C1 segment of cervical spinal cord (tissue), 14 donors: Measurements from ENCODE around the gene MYO1E.
"Not testable (repeated sequence)": the region's sequence is repeated elsewhere in the genome, so short reads cannot be mapped to it uniquely, and the experiment has no call there.

Source experiments
- DNase-seq, 14 donors: peaks; one replicate each; lab custom pipeline; 2025; lab: John Stamatoyannopoulos, UW

MYO1E gene

DNA sequence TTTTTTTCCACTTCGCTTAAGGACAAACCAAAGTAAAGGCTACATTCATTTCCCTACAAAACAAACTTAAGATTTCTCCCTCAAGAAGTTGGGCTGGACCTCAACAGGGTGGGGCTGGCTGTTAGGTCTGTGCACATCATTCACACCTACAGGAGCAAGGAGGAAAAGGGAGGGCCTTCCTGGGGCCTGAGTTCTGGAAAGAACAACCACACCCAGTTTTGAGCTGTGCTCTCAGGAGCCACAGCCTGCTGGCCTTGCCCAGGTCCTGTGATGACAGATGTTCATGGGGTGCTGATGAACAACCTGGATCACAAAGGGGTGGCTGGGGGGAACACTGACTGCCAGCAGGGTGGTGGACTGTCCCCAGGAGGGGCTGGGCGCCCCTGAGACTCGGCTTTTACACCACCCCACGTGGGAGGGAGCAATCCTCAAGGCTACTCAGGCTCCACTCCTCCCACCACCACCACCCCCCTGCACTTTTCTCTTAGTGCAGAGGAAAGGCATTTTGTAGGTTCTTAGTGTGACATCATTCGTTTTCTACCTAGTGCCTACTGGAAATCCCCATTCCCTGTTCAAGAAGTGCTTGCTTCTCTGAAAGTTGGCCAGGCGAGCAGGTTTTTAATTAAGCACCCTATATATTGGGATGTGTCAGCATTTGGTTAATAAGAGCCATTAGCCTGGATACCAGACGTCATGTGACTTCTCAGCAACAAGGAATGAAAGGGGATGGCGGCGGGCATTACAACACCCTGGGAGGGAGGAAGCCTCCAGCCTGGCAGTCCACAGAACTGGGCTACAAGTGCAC lies 232.0 kb downstream of the MYO1E start:
- DNase-seq: peak in 2 of 14 donors; percentile 14 to 40

- peak in 2 of 14 donors; percentile 12 to 13 for DNase-seq
Observed at GRCh38 chr15:59138243-59138642, 234.4 kb downstream of the MYO1E start.

DNA sequence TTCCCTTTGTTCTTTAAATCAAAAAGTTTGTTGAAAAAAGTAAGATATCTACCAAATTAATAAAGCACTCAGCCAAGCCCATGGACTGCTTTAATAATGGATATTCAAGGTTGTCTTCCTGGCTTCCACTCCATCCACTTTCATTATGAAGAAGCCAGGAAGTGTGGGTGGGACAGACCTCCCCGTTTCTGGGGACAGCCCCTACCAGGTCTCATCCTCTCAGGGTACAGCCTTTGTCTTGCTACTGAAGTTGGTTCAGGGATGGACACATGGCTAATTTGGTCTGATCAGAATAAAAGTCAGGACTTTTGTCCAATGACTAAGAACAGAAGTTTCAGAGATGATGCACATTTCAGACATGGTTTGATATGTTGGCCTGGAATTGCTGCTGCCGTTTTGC lies 235.1 kb downstream of the MYO1E start:
- DNase-seq: no peak

- DNase-seq: no peak
Observed at GRCh38 chr15:59133929-59134427, 238.7 kb downstream of the MYO1E start.

DNA sequence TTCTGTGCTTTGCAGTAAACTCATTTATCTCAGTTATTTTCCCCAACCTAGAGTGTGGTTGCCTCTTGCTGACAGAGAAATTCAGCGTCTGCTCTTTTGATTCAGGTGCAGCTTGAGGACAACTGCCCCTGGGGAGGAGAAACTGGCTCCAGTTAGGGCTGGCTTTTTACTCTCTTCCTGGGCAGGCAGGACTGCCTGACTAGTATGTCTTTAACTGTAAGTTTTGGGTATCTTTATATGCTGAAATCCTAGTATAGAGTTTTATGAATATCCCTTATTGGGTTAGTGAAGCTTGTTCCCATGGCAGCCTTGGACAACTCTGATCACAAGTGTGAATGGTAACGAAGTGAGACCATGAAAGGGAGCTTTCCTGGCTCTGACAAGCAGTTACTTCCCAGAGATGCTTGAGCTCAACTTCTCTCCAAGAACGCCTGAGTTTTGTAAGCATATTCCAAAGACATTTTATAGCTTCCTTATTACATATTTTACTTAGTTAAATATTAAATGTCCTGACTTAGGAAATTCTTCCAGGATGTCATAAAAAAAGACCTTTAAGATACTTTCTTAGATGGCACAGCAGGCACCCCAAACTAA lies 240.6 kb downstream of the MYO1E start:
- no peak for DNase-seq

DNA sequence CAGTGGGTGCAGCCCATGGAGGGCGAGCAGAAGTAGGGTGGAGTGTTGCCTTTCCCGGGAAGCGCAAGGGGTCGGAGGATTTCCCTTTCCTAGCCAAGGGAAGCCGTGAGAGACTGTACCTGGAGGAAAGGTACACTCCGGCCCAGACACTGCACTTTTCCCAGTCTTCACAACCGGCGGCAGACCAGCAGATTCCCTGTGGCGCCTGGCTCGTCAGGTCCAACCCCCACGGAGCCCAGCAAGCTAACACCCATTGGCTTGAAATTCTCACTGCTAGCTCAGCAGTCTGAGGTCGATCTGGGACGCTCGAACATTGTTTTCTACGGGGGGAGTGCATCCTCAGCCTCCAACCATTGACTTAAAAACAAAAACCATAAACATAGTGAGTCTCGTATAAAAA lies 241.2 kb downstream of the MYO1E start:
- no peak for DNase-seq

- DNase-seq: not testable (repeated sequence)
Observed at GRCh38 chr15:59127255-59127654, 245.4 kb downstream of the MYO1E start.

- not testable (repeated sequence) for DNase-seq
Observed at GRCh38 chr15:59125683-59126082, 247.0 kb downstream of the MYO1E start.

DNA sequence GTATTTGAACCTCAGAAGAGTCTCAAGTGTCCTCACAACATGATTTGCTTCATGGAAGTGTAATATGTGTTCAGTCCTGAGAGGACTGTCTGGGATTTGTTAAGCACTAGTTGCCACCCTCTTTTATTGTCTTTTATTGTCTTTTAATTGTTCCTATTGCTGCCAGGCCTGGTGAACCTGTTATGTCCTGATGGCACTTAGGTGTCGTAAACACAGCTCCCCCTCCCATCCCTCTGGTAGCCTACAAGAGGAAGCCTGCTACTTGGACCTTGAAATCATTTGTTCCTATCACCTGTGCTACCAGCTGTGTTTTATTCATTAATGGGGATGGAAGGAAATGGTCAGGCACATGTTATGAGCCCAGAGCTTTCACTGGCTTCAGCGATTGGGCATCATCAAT lies 248.4 kb downstream of the MYO1E start:
- no peak for DNase-seq

- DNase-seq: no peak
Observed at GRCh38 chr15:59120937-59121336, 251.7 kb downstream of the MYO1E start.

DNA sequence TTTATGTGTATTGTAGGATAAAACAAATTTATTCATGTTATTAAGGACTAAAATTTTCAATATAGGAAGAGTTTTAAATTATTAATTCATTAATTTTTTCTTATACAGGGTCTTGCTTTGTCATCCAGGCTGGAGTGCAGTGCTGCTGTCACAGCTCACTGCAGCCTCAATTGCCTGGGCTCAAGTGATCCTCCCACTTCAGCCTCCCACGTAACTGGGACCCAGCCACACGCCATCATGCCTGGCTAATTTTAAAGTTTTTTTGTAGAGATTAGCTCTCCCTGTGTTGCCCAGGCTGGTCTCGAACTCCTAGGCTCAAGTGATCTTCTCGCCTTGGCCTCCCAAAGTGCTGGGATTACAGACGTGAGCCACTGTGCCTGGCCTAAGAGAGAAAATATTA lies 253.0 kb downstream of the MYO1E start:
- no peak for DNase-seq

DNA sequence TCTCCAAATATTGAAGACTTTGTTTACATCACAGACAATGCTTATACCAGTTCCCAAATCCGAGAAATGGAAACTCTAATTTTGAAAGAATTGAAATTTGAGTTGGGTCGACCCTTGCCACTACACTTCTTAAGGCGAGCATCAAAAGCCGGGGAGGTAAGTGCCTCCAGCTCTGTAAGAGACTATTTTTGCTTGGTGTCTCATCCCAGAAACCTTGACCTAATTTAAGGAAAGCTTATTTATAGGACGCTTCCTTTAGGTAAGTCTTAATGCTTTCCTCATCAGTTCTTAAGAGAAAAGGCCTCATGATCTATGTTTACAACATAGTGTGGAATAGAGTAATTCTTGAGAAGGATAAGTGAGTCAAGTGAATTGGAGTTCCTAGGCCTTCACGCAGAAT lies 255.9 kb downstream of the MYO1E start:
- DNase-seq: no peak

DNA sequence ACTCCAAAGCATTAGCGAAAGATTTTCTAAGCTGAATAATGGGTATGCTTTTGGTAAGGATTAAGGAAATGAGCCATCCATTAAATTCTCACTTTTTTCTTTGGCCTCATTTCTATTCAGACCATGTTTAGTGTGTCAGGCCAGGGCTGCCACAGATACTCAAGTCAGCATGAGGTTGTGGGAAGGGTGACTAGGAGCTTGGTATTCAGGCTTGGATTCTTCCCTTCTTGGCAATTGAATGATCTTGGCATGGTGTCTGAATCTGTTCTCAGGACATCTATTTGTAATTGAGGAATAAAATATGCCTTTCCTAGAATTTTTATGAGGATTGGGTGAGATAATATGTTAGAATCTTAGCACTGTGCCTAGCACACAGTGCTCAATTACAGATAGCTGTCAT lies 256.5 kb downstream of the MYO1E start:
- DNase-seq: peak in 1 of 14 donors; percentile 13

GRCh38 chr15:59115047-59115446 lies 257.6 kb downstream of the MYO1E start:
- DNase-seq: no peak

GRCh38 chr15:59111251-59111650 lies 261.4 kb downstream of the MYO1E start:
- no peak for DNase-seq

- no peak for DNase-seq
Observed at GRCh38 chr15:59105854-59106253, 266.8 kb downstream of the MYO1E start.

DNA sequence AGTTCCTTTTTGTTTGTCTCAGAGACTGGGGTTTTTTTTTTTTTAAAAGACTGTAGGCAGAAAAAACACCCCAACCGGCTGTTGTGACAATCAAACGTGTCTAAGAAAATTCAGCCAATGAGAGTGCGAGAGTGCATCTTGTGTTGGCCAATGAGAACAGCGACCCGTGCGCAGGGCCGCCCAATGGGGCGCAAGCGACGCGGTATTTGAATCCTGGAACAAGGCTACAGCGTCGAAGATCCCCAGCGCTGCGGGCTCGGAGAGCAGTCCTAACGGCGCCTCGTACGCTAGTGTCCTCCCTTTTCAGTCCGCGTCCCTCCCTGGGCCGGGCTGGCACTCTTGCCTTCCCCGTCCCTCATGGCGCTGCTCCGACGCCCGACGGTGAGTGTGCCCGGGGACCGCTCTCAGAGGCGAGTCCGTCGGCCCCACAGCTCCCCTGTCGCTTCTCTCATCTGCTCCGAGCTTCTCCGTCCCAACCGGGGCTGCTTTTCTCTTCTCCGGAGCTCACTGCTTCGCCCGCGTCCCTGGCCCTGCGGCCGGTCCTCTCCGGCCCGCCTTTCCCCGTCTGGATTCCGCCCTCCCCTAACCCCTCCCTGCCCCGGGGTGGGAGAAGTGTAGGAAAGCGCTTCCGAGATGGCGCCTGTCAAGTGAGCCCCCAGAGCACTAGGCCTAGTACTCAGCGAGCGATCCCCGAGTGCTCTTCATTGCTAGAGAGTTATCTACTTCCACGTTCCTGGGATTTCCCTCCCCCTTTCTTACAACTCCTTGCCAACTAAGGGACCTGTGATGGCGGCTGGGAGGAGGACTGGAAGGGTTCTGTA lies 267.5 kb downstream of the MYO1E start, which contains the start of gene CCNB2:
CCNB2 (plus strand) TSS at position 235 of the 821 bp plus-strand sequence; CDS start at position 358, 123 bp downstream.
- peak; percentile 1 to 85 (median 72) for DNase-seq

DNA sequence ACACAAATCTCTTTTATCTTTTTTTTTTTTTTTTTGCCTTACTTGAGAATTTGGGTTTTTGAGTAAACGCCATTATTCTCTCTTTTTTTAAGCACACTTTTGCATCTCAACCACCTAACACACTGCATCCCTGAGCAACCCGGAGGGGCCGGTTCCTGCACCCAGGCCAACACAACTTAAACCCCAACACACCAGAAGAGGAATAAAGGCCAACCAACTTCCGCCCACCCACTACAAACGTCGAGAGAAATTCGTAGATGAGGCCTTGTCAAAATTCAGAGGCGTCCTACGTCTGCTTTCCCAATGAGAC lies 268.1 kb downstream of the MYO1E start:
- DNase-seq: peak in 2 of 14 donors; percentile 17 to 60

GRCh38 chr15:59099162-59099685 lies 273.4 kb downstream of the MYO1E start:
- no peak for DNase-seq

DNA sequence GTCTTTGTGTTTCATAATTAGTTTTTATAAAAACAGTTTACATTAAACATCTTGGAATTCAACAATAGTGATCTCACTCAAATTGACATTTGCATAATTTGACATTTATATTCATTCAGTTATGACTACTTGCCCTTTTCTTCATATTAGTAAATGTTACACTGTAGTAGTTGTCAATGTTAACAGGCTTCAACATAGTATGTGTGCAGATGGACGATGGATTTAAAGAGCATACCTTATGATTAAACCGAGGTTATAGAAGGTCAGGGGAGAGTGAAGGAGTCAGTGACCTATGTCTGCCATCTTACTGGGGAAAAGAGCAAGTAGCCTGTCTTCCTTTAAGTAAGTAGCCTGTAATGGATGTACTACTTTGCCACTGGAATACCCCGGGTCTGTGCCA lies 276.2 kb downstream of the MYO1E start:
- no peak for DNase-seq

DNA sequence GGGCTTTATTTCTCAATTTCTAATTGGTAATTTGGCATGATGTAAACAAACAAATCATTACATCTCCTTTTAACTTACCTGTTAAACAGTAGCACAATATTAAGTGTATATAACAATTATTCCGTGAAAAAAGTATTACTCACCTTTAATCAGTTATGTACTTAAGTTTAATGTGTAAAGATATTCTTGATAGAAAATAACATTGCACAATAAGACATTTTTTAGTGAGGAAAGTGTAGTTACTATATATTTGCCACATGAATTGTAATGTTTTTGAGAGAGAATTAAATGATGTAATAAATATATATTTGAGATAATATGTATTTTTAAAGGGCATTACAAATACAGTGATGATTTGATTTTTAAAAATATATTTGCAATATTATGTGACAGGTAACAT lies 278.6 kb downstream of the MYO1E start:
- DNase-seq: no peak

DNA sequence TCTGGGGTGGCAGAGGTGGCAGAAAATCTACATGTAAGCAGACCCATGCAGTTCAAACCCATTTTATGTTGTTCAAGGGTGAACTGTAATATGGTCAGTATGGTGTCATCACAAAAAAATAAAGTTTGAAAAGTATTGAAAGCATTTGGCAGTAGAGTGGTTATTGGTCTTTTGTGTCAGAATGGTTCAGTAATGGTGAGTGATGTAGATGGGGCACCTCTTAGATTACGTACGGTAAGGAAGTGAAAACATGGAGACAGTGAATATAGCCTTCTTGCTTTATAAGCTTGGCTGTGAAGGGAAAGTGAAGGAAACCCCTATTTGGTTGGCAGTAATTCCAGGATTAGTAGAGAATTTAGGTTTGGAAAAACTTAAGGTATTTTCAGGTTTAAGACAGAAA lies 284.9 kb downstream of the MYO1E start:
- no peak for DNase-seq
